NK-92 treated with Interleukin-12 subunit alpha and Interleukin-12 subunit beta, amount 100 ng/mL, for 24 hours (cell line): ENCODE measurements around the gene KRTAP10-10.
"Not testable (repeated sequence)": the region's sequence is repeated elsewhere in the genome, so short reads cannot be mapped to it uniquely, and the experiment has no call there.

Experiments used
- DNase-seq: peaks from one replicate; lab custom pipeline; 2025; lab: John Stamatoyannopoulos, UW

The KRTAP10-10 gene

GRCh38 chr21:44602463-44602850 lies 34.7 kb upstream of the KRTAP10-10 start:
- no peak for DNase-seq

GRCh38 chr21:44603109-44603875 lies 33.9 kb upstream of the KRTAP10-10 start:
- no peak for DNase-seq

GRCh38 chr21:44603911-44604310 lies 33.2 kb upstream of the KRTAP10-10 start:
- no peak for DNase-seq

GRCh38 chr21:44606495-44606894 lies 30.7 kb upstream of the KRTAP10-10 start:
- no peak for DNase-seq

GRCh38 chr21:44609193-44609592 lies 28.0 kb upstream of the KRTAP10-10 start:
- no peak for DNase-seq

- not testable (repeated sequence) for DNase-seq
Measured at GRCh38 chr21:44610157-44610843, 26.9 kb upstream of the KRTAP10-10 start.

GRCh38 chr21:44611551-44611950 lies 25.6 kb upstream of the KRTAP10-10 start:
- no peak for DNase-seq

- no peak for DNase-seq
Measured at GRCh38 chr21:44612029-44612486, 25.1 kb upstream of the KRTAP10-10 start, which contains the start of gene KRTAP10-8. KRTAP10-8 (plus strand) TSS chr21:44612079; CDS start chr21:44612101, 22 bp downstream.

- no peak for DNase-seq
Measured at GRCh38 chr21:44612669-44613229, 24.4 kb upstream of the KRTAP10-10 start.

- DNase-seq: no peak
Measured at GRCh38 chr21:44613386-44614155, 23.6 kb upstream of the KRTAP10-10 start.

GRCh38 chr21:44614161-44614631 lies 23.0 kb upstream of the KRTAP10-10 start:
- no peak for DNase-seq

- DNase-seq: no peak
Measured at GRCh38 chr21:44614961-44615391, 22.2 kb upstream of the KRTAP10-10 start.

GRCh38 chr21:44615466-44615865 lies 21.7 kb upstream of the KRTAP10-10 start:
- no peak for DNase-seq

GRCh38 chr21:44615911-44616590 lies 21.1 kb upstream of the KRTAP10-10 start:
- no peak for DNase-seq

- no peak for DNase-seq
Measured at GRCh38 chr21:44616591-44616926, 20.6 kb upstream of the KRTAP10-10 start.

- DNase-seq: no peak
Measured at GRCh38 chr21:44617071-44617501, 20.1 kb upstream of the KRTAP10-10 start.

- DNase-seq: no peak
Measured at GRCh38 chr21:44618504-44618903, 18.7 kb upstream of the KRTAP10-10 start.

GRCh38 chr21:44618909-44619308 lies 18.2 kb upstream of the KRTAP10-10 start:
- DNase-seq: peak; percentile 50

GRCh38 chr21:44619886-44620285 lies 17.3 kb upstream of the KRTAP10-10 start:
- no peak for DNase-seq

- no peak for DNase-seq
Measured at GRCh38 chr21:44623575-44623974, 13.6 kb upstream of the KRTAP10-10 start.

GRCh38 chr21:44625756-44626155 lies 11.4 kb upstream of the KRTAP10-10 start:
- no peak for DNase-seq
